Fibroblast of mammary gland (primary cell): Measurements from ENCODE around the gene ANKRD44.
A peak's percentile ranks its signal among the peaks of the same experiment; 100 is the strongest.

ENCODE experiments used
- DNase-seq: peaks from one replicate; pipeline ENCODE4 v3.0.0-alpha.2; 2010; ENCODE audit warnings: low read depth
- H3K4me3 ChIP-seq: 2 replicates; pipeline ENCODE4 v1.5.1; 2011; ENCODE audit warnings: low read depth, mild to moderate bottlenecking, low read length, moderate library complexity; ENCODE audit not compliant: control insufficient read depth
- TF ChIP-seq, protein P1 (sequence below): conservative IDR thresholded peaks from 2 replicates; pipeline ENCODE4 v1.5.1; 2011; ENCODE audit warnings: low read depth, low read length, inconsistent platforms; ENCODE audit not compliant: control insufficient read depth, insufficient read depth

Gene ANKRD44

DNA sequence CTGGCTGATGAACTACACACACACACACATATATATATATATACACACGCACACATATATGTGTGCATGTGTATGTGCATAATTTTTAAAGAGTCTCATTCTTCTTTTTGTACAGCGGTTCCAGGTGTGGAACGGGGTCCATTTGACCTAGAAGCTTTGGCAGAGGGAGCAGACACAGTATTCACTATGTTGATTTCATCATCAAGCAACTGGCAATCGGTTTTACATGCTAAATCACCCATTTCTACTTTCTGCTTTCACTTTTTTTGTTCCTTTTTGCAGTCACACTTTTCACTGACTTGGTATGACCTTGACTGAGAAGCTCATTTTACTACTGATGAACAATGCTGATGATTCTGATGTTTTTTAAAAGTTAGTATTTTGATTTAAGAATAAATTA lies 321.1 kb downstream of the ANKRD44 start:
- TF ChIP-seq, protein P1, sequence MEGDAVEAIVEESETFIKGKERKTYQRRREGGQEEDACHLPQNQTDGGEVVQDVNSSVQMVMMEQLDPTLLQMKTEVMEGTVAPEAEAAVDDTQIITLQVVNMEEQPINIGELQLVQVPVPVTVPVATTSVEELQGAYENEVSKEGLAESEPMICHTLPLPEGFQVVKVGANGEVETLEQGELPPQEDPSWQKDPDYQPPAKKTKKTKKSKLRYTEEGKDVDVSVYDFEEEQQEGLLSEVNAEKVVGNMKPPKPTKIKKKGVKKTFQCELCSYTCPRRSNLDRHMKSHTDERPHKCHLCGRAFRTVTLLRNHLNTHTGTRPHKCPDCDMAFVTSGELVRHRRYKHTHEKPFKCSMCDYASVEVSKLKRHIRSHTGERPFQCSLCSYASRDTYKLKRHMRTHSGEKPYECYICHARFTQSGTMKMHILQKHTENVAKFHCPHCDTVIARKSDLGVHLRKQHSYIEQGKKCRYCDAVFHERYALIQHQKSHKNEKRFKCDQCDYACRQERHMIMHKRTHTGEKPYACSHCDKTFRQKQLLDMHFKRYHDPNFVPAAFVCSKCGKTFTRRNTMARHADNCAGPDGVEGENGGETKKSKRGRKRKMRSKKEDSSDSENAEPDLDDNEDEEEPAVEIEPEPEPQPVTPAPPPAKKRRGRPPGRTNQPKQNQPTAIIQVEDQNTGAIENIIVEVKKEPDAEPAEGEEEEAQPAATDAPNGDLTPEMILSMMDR, result no peak
- DNase-seq, result no peak
- H3K4me3 ChIP-seq, result no peak overlapping the region

DNA sequence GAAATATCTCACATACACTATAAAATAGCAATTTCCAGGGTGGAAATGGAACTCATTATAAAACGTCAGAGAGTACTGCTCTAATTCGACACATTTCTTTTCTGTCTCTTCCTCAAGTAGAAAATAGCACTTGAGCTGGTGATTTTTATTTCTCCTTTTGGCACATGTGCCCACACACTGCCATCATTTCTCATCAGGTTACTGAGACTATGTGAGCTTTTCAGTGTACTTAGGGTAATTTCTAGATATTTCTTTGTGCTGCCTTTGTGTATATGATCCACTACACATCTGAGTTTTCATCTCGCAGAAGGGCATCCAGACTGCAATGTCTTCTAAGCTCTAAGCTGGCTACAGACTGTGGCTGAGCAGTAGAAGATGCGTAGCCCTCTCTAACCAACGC lies 321.9 kb downstream of the ANKRD44 start:
- TF ChIP-seq, protein P1, result no peak
- no peak for DNase-seq
- H3K4me3 ChIP-seq, result no peak overlapping the region

DNA sequence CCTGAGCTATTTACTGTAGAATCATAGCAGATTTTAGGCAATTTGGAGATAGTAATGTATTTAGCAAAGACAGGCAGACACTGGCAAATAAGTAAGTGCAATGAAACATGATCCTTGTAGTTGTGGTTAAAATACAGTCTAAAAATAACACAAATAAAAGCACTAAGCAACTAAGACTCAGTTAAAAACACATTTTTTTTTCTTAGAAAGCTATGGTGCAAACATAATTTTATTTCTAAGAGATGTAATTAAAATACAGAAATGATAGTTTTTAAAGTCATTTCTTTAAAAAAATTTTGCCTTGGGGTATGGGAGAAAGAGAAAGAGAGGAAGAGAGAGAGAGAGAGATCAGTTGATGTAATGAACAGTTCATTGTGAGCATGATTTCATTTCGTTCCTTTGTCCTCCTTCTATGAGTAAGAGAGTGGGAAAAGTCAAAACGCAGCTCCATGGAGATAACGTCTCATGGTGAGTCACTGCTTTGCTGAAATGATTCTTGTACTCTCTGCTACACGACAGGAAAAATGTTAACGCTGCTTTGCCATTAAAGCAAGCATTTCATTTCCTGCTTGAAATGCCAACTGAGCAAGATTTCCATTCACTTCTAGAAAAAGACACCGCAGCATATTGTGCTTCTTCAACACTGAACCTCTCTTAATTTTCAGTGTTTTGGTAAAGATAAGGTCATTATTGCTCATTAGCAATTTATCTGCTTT lies 322.8 kb downstream of the ANKRD44 start:
- DNase-seq, result peak; percentile 98
- TF ChIP-seq, protein P1, result no peak
- peak overlapping the region; percentile 28 for H3K4me3 ChIP-seq

DNA sequence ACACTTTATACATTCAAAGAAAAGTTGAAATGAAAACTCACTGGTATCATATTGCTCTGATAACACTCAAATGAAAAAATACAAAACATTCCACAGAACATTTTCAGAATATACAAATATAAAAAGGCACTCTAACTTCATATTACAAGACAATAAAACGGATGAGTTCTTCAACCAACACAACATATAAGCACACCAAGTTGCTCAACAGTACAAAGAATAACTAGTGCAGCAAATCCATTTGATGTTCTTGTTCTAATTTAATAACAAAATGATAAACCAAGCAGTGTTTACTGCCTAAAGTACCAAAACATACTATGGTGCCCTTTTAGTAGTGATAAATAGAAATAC lies 323.3 kb downstream of the ANKRD44 start:
- DNase-seq, result peak; percentile 59

DNA sequence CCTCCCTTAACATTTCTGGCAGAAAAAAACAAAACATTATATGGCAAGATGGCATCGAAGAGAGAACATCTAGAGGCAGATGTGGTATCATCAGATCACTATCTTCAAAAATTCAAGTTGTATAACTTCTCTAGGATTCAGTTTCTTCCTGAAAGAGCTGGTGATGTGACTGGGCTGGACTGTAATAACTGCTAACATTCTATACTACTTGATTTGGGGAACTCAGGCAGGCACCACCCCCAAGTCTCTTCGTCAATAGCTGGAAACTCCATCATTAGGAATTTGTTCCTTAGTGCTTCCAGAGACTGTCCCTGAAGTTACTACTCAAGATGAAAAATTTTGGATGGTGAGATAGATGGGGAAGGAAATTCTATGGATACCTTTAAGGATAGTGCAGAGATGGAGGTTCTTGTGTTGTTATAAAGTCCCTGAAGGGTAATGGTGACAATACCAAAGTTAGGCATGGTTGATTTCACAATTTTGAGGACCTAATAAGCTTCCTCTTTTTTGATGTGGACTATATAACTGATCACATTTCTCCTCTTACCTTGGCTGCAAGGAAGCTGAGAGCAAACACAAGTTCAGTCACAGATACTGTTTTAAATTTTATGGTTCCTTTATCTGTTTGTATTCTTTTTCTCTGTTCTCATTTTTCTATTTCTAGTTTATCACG lies 324.9 kb downstream of the ANKRD44 start:
- no peak overlapping the region for H3K4me3 ChIP-seq
- no peak for DNase-seq
- TF ChIP-seq, protein P1, result no peak

More for the DNA sequence above, 323.3 kb downstream of the ANKRD44 start:
- peak overlapping the region; percentile 28 for H3K4me3 ChIP-seq
- TF ChIP-seq, protein P1, result no peak

DNA sequence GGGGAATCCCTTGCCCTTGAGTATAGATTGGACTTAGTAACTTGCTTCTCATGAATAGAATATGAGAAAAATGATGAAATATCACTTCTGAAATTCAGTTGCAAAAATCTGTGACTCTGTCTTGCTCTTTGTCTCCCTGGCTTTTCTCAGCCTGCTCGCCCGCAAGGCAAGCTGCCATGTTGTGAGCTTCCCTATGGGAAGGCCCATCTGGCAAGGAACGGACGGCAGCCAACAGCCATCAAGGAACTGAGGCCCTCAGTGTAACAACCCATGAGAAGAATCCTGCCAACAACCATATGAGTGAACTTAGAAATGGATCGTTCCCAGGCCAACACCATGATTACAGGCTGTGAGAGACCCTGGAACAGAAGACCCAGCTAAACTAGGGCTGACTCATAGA lies 325.7 kb downstream of the ANKRD44 start:
- TF ChIP-seq, protein P1, result no peak
- H3K4me3 ChIP-seq, result no peak overlapping the region
- DNase-seq, result no peak

DNA sequence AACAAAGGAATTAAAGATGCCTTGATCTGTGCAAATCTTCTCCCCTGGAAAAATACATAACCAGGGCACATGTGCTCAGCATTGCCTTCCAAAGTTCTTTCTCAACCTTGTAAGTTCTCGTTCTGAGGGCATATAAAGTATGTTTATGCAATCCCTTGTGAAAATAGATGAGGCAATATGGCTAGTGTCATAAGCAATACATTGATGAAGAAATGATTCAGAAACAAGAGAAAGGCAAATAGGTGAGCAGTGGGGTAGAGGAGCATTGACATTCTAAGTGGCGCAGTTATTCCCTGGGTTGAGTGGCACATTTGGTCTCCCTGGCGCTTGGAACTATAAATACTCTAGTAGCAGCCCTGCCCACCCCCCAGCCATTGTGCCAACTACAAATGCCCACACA lies 326.6 kb downstream of the ANKRD44 start:
- H3K4me3 ChIP-seq, result no peak overlapping the region
- TF ChIP-seq, protein P1, result no peak
- DNase-seq, result peak; percentile 78
